ENCODE measurements around the gene RET.

The RET gene

GRCh38 chr10:43069211-43069515 is 7.7 kb upstream of the RET start:
- POLR2A ChIA-PET (ENCODE audit: low non-redundant PET): interaction anchor here (0.5 kb wide), 1 partner anchor 562 kb away, joined by 4 read pairs; no protein-coding TSS in a partner anchor
- CTCF ChIA-PET: interaction anchor here (0.6 to 0.7 kb wide), 2 partner anchors 10 to 24 kb away, joined by 3 to 4 read pairs; no protein-coding TSS in a partner anchor
- TF ChIP-seq, protein P1, sequence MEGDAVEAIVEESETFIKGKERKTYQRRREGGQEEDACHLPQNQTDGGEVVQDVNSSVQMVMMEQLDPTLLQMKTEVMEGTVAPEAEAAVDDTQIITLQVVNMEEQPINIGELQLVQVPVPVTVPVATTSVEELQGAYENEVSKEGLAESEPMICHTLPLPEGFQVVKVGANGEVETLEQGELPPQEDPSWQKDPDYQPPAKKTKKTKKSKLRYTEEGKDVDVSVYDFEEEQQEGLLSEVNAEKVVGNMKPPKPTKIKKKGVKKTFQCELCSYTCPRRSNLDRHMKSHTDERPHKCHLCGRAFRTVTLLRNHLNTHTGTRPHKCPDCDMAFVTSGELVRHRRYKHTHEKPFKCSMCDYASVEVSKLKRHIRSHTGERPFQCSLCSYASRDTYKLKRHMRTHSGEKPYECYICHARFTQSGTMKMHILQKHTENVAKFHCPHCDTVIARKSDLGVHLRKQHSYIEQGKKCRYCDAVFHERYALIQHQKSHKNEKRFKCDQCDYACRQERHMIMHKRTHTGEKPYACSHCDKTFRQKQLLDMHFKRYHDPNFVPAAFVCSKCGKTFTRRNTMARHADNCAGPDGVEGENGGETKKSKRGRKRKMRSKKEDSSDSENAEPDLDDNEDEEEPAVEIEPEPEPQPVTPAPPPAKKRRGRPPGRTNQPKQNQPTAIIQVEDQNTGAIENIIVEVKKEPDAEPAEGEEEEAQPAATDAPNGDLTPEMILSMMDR (conservative IDR thresholded peaks at IDR 0.05; ENCODE audit: low read depth): no peak
- DNase-seq (ENCODE audit: low spot score): no peak
- no peak overlapping the region for H3K27ac ChIP-seq

GRCh38 chr10:43069579-43069978 is 7.3 kb upstream of the RET start:
- ChIA-PET CTCF (interaction anchor here (0.7 kb wide), 1 partner anchor 9 kb away, joined by 3 read pairs; no protein-coding TSS in a partner anchor), POLR2A (ENCODE audit: low non-redundant PET) (no interaction called here)
- DNase-seq (ENCODE audit: low spot score): no peak
- TF ChIP-seq, protein P1 (conservative IDR thresholded peaks at IDR 0.05; ENCODE audit: low read depth): no peak
- no peak overlapping the region for H3K27ac ChIP-seq

DNA sequence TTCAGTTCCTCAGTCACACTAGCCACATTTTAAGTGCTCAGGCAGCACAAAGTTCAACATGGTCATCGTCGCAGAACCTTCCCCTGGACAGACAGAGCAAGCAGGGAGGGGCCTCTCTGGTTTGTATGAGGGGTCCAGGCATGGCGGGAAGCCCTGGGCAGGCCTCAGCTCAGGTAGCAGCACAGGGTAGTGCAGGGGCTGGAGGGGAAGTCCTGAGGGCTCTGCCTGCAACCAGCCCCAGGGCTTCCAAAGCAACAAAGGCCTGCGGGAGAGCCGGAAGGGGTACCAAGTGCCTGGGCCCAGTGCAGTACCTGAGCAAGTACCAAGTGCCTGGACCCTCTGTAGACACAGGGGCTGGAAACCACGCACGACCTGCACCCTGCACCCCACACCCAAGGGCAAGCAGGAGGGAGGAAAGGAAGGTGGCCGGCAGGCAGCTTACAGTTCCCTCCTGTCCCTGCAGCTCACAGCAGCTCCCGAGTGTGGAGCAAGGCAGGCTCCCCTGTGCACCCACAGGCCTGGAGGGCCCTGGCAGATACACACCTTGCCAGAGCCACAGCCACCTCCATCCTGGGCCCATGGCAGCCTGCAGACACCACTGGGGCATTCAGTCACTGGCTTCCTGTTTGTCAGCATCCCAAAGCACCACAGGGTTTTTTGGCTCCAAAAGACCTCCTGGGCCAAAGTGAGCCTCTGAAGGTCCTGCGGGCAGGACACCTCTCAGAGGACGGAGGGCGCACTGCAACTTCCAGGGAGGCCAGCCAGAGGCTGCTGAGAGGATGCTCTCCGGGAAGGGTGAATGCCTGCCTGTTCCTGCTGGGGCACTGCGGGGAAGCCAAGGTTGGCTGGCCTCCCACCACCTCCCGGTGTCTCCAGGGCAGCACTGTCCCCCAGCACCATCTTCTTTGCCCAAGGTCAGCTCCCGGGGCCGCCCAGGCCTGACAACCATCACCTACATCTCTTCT is 6.5 kb upstream of the RET start:
- H3K27ac ChIP-seq: no peak overlapping the region
- POLR2A ChIA-PET (ENCODE audit: low non-redundant PET): no interaction called here

DNA sequence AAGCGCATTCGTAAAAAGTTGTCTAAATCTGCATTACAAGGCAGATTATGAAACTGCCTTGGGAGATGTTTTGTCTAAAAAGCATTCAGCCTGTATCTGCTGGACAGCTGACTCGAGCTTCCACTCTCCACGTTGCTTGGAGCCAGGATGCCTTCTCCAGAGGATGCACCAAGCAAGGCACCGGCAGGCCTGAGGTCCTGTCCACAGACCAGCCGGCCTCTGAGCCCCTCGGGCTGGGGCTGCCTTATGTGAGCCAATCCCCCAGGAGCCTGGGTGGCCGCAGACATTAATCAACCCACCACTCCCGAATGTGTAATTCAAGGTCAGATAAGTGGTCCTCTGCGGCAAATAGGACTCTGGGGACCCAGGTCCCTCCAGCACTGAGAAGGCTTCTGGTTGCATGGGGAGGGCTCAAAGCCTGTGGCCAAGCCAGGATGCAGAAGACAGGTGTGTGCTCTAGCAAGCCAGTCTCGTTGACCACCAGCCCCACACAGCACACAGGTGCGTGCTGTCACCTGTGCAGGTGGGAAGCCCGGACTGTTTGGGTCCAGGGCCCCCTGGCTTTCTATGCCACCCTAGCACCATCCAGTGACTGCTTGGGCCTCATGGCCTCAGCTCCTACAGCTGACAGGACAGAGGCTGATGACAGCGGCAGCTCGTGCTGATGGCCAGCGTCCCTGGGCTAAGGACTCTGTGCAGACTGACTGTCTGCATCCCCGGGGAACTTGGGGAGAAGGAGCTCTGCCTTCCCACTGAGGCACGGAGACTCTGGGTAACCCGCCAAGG is 4.8 kb upstream of the RET start:
- CTCF ChIA-PET: interaction anchor here (0.6 kb wide), 1 partner anchor 8 kb away, joined by 3 read pairs; no protein-coding TSS in a partner anchor
- POLR2A ChIA-PET (ENCODE audit: low non-redundant PET): no interaction called here
- TF ChIP-seq, protein P1 (conservative IDR thresholded peaks at IDR 0.05; ENCODE audit: low read depth): no peak
- H3K27ac ChIP-seq: no peak overlapping the region
- DNase-seq (ENCODE audit: low spot score): no peak

More for the DNA sequence above, 6.5 kb upstream of the RET start:
- no peak for DNase-seq (ENCODE audit: low spot score)
- CTCF ChIA-PET: interaction anchor here (0.7 kb wide), 1 partner anchor 41 kb away, joined by 3 read pairs; no protein-coding TSS in a partner anchor
- TF ChIP-seq, protein P1 (conservative IDR thresholded peaks at IDR 0.05; ENCODE audit: low read depth): no peak

DNA sequence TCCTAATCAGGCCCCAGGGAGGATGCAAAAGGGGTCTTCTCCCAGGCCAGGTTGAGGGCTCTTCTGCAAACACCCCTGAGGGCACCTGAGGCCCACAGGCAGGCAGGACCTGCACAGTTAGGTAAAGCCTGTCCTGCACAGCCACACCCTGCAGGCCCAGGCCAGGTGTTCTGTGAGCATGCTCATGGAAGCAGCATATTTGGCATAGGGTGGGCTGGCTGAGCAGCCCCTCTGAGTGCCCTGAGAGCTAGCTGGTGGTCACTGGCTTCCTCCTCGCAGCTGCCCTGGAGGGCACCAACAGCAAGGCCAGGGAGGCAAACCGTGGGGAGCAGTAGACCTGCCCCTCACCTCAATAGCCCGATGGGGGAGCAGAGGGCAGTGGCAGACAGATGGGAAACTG is 3.7 kb upstream of the RET start:
- DNase-seq (ENCODE audit: low spot score): no peak
- TF ChIP-seq, protein P1 (conservative IDR thresholded peaks at IDR 0.05; ENCODE audit: low read depth): no peak
- POLR2A ChIA-PET (ENCODE audit: low non-redundant PET): no interaction called here
- CTCF ChIA-PET: no interaction called here
- no peak overlapping the region for H3K27ac ChIP-seq

DNA sequence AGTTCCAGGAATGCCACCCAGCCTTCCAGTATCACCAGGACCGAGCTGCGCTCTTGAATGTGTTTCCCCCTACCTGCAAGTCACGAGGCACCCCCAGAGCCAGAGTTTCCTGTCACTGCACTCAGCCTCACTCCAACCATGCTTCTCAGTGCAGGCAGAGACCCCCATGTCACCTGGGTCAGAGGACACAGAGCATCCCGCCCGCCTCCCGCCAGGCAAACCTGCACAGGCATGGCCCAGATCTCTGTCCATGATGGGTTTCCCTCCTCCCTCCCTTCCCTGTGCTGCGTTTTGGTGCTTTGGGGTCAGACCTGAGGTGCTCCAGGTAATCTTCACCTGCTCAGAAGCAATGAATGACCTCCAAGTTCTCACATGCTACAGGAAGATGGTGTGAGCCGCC is 3.1 kb upstream of the RET start:
- POLR2A ChIA-PET (ENCODE audit: low non-redundant PET): no interaction called here
- CTCF ChIA-PET: interaction anchor here (0.6 to 2.5 kb wide), 2 partner anchors 12 to 14 kb away, joined by 3 to 7 read pairs; no protein-coding TSS in a partner anchor
- no peak overlapping the region for H3K27ac ChIP-seq
- TF ChIP-seq, protein P1 (conservative IDR thresholded peaks at IDR 0.05; ENCODE audit: low read depth): no peak
- DNase-seq (ENCODE audit: low spot score): no peak

Data from RWPE1 (cell line).